C4-2B (cell line): Measurements from ENCODE around the gene SBK3.

Source experiments
- ZFX ChIP-seq: fragments of 450-650 bp; IDR thresholded peaks from 2 replicates; pipeline ENCODE4 v1.6.1; 2017
- TF ChIP-seq, protein P1 (sequence below): fragments of 450-650 bp; conservative IDR thresholded peaks from 2 replicates; pipeline ENCODE4 v1.5.1; 2017; ENCODE audit warnings: mild to moderate bottlenecking

GRCh38 chr19:55493645-55494171, 51.6 kb downstream of the SBK3 start:
- TF ChIP-seq, protein P1, sequence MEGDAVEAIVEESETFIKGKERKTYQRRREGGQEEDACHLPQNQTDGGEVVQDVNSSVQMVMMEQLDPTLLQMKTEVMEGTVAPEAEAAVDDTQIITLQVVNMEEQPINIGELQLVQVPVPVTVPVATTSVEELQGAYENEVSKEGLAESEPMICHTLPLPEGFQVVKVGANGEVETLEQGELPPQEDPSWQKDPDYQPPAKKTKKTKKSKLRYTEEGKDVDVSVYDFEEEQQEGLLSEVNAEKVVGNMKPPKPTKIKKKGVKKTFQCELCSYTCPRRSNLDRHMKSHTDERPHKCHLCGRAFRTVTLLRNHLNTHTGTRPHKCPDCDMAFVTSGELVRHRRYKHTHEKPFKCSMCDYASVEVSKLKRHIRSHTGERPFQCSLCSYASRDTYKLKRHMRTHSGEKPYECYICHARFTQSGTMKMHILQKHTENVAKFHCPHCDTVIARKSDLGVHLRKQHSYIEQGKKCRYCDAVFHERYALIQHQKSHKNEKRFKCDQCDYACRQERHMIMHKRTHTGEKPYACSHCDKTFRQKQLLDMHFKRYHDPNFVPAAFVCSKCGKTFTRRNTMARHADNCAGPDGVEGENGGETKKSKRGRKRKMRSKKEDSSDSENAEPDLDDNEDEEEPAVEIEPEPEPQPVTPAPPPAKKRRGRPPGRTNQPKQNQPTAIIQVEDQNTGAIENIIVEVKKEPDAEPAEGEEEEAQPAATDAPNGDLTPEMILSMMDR = no peak
- no peak for TF ChIP-seq ZFX
